Subcutaneous adipose tissue (tissue), 4 donors: ENCODE results near the gene ZBTB7A. TPM values are rescaled to one million over a fixed set of nuclear protein-coding genes. Genes with fewer than 3 reads are reported as not detected.

Experiments used
- total RNA-seq, 4 donors: library from RNA; depleted of rRNA; stranded (reverse); fragments of >200 nt; gene quantifications; one replicate each; pipeline ENCODE4 v1.1.0, GENCODE V29; 2016
- TF ChIP-seq, protein P1 (sequence below): fragments of 450-650 bp; IDR thresholded peaks from one replicate; pipeline ENCODE4 v1.5.1; 2016; ENCODE audit warnings: low read depth, mild to moderate bottlenecking, control low read depth, antibody characterized with exemption, moderate library complexity

Gene ZBTB7A
- total RNA-seq, 4 donors from 2014 or later, result 14.2 to 63.9 (median 28.7) TPM

DNA sequence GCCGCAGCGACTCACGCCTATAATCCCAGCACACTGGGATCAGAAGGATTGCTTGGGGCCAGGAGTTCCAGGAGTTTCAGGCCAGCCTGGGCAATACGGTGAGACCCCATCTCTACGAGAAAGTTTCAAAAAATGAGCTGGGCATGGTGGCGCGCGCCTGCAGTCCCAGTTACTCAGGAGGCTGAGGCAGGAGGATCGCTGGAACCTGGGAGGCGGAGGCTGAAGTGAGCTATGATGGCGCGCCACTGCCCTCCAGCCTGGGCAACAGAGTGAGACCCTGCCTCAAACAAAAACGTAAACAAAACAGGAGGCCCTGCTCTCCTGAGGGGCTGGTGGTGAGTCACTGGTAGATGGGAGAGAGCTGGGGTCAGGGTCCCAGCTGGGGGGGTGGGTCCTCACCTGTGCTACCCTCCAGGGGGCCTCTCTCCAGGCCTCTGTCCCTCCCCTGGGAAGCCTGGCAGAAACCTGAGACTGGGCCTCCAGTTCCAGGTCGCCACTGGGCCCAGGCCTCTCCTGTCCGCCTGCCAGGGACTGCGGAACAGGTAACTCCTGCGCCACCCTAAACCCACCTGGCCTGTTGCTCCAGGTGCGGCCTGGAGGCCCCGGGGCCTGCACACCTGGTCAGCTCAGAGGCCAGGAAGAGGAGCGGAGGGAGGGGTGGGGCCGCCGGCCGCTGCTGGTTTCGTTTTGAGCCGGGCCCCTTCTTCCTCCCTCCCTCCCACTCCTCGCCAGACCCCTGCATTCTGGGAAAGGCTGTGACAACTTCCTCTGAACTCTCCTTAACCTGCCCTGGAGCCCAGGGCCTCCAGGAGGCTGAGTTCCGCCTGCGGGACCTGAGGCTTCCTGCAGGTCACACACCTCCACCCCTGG is 17.2 kb upstream of the ZBTB7A start:
- TF ChIP-seq, protein P1, sequence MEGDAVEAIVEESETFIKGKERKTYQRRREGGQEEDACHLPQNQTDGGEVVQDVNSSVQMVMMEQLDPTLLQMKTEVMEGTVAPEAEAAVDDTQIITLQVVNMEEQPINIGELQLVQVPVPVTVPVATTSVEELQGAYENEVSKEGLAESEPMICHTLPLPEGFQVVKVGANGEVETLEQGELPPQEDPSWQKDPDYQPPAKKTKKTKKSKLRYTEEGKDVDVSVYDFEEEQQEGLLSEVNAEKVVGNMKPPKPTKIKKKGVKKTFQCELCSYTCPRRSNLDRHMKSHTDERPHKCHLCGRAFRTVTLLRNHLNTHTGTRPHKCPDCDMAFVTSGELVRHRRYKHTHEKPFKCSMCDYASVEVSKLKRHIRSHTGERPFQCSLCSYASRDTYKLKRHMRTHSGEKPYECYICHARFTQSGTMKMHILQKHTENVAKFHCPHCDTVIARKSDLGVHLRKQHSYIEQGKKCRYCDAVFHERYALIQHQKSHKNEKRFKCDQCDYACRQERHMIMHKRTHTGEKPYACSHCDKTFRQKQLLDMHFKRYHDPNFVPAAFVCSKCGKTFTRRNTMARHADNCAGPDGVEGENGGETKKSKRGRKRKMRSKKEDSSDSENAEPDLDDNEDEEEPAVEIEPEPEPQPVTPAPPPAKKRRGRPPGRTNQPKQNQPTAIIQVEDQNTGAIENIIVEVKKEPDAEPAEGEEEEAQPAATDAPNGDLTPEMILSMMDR, result no peak

- TF ChIP-seq, protein P1, result no peak
These were observed 15.5 kb upstream of the ZBTB7A start for GRCh38 chr19:4082172-4082571.

DNA sequence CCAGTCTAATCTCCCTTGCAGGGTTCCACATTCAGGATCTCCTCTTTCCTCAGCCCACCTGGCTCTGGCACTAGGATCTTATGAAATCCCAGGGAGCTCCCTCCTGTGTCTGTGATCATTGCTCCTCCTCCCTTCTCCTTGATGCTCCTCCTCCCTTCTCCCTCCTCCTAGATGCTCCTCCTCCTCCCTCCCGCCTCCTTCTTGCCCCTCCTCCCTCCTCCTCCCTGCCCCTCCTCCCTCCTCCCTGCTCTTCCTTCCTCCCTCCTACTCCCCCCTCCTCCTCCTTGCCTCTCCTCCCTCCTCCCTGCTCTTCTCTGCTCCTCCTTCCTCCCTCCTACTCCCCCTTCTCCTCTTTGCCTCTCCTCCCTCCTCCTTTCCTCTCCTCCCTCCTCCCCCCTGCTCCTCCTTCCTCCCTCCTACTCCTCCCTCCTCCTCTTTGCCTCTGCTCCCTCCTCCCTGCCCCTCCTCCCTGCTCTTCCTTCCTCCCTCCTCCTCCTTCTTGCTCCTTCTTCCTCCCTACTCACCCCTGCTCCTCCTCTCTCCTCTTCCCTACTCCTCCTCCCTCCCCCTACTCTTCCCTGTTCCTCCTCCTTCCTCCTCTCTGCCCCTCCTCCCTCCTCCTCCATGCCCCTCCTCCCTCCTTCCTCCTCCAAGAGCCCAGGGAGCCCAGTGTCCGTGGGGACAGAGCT is 14.9 kb upstream of the ZBTB7A start:
- TF ChIP-seq, protein P1, result no peak

- TF ChIP-seq, protein P1, result no peak
These were observed 13.8 kb upstream of the ZBTB7A start for GRCh38 chr19:4080473-4080872.

- TF ChIP-seq, protein P1, result no peak
These were observed 11.3 kb upstream of the ZBTB7A start for GRCh38 chr19:4077800-4078684.

GRCh38 chr19:4077007-4077374 is 10.3 kb upstream of the ZBTB7A start:
- TF ChIP-seq, protein P1, result no peak

GRCh38 chr19:4075373-4075772 is 8.7 kb upstream of the ZBTB7A start:
- TF ChIP-seq, protein P1, result no peak
